DMS 273 (cell line): Measurements from ENCODE around the gene THRB.

Experiments
- DNase-seq: peaks from one replicate; lab custom pipeline; 2025; ENCODE audit not compliant: unreplicated experiment; lab: John Stamatoyannopoulos, UW

Gene THRB

GRCh38 chr3:24278543-24278942 lies 216.1 kb downstream of the THRB start:
- DNase-seq = no peak

GRCh38 chr3:24273491-24273890 lies 221.2 kb downstream of the THRB start:
- DNase-seq = no peak

- no peak for DNase-seq
Observed at GRCh38 chr3:24272875-24273274, 221.8 kb downstream of the THRB start.

GRCh38 chr3:24272408-24272807 lies 222.2 kb downstream of the THRB start:
- no peak for DNase-seq

- no peak for DNase-seq
Observed at GRCh38 chr3:24271228-24271627, 223.4 kb downstream of the THRB start.

GRCh38 chr3:24270744-24271143 lies 223.9 kb downstream of the THRB start:
- DNase-seq = no peak

GRCh38 chr3:24270204-24270691 lies 224.4 kb downstream of the THRB start:
- DNase-seq = no peak

GRCh38 chr3:24264748-24265158 lies 229.9 kb downstream of the THRB start:
- peak; percentile 53 for DNase-seq

- DNase-seq = no peak
Observed at GRCh38 chr3:24264011-24264410, 230.6 kb downstream of the THRB start.

- DNase-seq = peak; percentile 1
Observed at GRCh38 chr3:24263069-24263668, 231.5 kb downstream of the THRB start.

- no peak for DNase-seq
Observed at GRCh38 chr3:24261521-24261920, 233.1 kb downstream of the THRB start.

GRCh38 chr3:24259901-24260512 lies 234.6 kb downstream of the THRB start:
- DNase-seq = no peak

- no peak for DNase-seq
Observed at GRCh38 chr3:24258727-24259600, 235.7 kb downstream of the THRB start.

- DNase-seq = no peak
Observed at GRCh38 chr3:24258260-24258659, 236.4 kb downstream of the THRB start.

- DNase-seq = no peak
Observed at GRCh38 chr3:24255414-24255813, 239.2 kb downstream of the THRB start.

GRCh38 chr3:24254649-24255048 lies 240.0 kb downstream of the THRB start:
- DNase-seq = no peak

- no peak for DNase-seq
Observed at GRCh38 chr3:24253336-24253735, 241.3 kb downstream of the THRB start.

GRCh38 chr3:24249523-24249922 lies 245.1 kb downstream of the THRB start:
- DNase-seq = no peak

- DNase-seq = no peak
Observed at GRCh38 chr3:24245056-24245455, 249.6 kb downstream of the THRB start.

- no peak for DNase-seq
Observed at GRCh38 chr3:24244491-24244890, 250.2 kb downstream of the THRB start.

- DNase-seq = no peak
Observed at GRCh38 chr3:24242012-24242698, 252.5 kb downstream of the THRB start.
